Suprapubic skin (tissue), 4 donors: Measurements from ENCODE around the gene CYP1A1. TPM values are rescaled to one million over a fixed set of nuclear protein-coding genes. Genes with fewer than 3 reads are reported as not detected.

Experiments used
- DNase-seq, 2 donors: peaks; one replicate each; pipeline ENCODE4 v3.0.0-alpha.2; 2019; ENCODE audit warnings: low spot score in 2 of 2
- H3K27ac ChIP-seq: fragments of 200-600 bp; sonication (generic); one replicate; pipeline ENCODE4 v1.5.1; 2019
- H3K27me3 ChIP-seq: fragments of 200-600 bp; sonication (generic); one replicate; pipeline ENCODE4 v1.5.1; 2019
- H3K36me3 ChIP-seq: fragments of 200-600 bp; sonication (generic); one replicate; pipeline ENCODE4 v1.5.1; 2019
- H3K4me1 ChIP-seq: fragments of 200-600 bp; sonication (generic); one replicate; pipeline ENCODE4 v1.5.1; 2019
- H3K4me3 ChIP-seq: fragments of 200-600 bp; sonication (generic); one replicate; pipeline ENCODE4 v1.5.1; 2019; ENCODE audit warnings: mild to moderate bottlenecking
- H3K9me3 ChIP-seq: fragments of 200-600 bp; sonication (generic); one replicate; pipeline ENCODE4 v1.5.1; 2019
- EP300 ChIP-seq: sonication (generic); formaldehyde crosslinking; IDR thresholded peaks from one replicate; pipeline ENCODE4 v1.6.1; 2017; ENCODE audit warnings: antibody characterized with exemption
- POLR2A ChIP-seq, 2 donors: fragments of 450-650 bp; IDR thresholded peaks; one replicate each; pipeline ENCODE4 v1.6.1; 2017; ENCODE audit warnings: antibody characterized with exemption in 2 of 2, mild to moderate bottlenecking in 2 of 2, moderate library complexity in 2 of 2
- POLR2AphosphoS5 ChIP-seq, 3 donors: sonication (generic); formaldehyde crosslinking; IDR thresholded peaks; one replicate each; pipeline ENCODE4 v1.6.1; 2017; ENCODE audit warnings: antibody characterized with exemption in 3 of 3
- WGBS: methylation state at CpG from one replicate; pipeline ENCODE4 v1.1.5; 2018; 5-methylcytosine and 5-hydroxymethylcytosine counted together
- total RNA-seq, 4 donors: library from RNA; depleted of rRNA; stranded (reverse); fragments of >200 nt; gene quantifications; one replicate each; pipeline ENCODE4 v1.1.0, GENCODE V29; 2016
- TF ChIP-seq, protein P1 (sequence below), 2 donors: fragments of 200-600 bp in 1 of 2; fragments of 450-650 bp in 1 of 2; sonication (generic) in 1 of 2; IDR thresholded peaks; one replicate each; pipeline ENCODE4 v1.5.1; 2016 to 2019; ENCODE audit warnings: antibody characterized with exemption in 2 of 2, mild to moderate bottlenecking in 1 of 2, moderate library complexity in 1 of 2

The CYP1A1 gene
- total RNA-seq, 4 donors from 2014 or later = 0.64 to 6.0 (median 2.8) TPM

DNA sequence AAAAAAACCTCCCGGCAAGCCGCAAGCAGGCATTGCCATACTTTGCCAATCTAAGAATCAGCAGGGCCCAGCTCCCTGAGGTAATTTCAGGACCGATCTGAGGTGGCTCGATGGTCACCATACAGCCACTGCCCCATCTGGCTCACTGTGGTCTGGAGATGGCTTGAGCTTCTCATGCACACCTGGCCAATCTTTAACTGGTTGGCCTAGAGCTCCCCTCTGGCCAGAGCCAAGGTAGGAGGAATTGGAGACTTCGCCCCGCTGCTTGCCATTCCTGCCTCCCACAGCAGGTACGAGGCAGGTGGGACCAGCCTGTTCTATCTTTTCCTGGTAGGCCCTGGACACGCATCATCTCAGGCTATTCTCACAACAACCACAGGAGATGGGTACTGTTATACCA is 33.4 kb upstream of the CYP1A1 start:
- H3K27me3 ChIP-seq = peaks cover 7% of the 10 kb centered on the region
- no peaks in the 10 kb centered on the region for H3K36me3 ChIP-seq
- 92% methylated on average over 8 of the region's 8 CpGs for WGBS
- H3K4me3 ChIP-seq = no peak overlapping the region
- H3K27ac ChIP-seq = no peak overlapping the region
- no peak for DNase-seq
- peaks cover 8% of the 10 kb centered on the region for H3K4me1 ChIP-seq
- TF ChIP-seq POLR2AphosphoS5 (IDR thresholded peaks at IDR 0.05) (no peak), EP300 (no peak), POLR2A (IDR thresholded peaks at IDR 0.05) (no peak)
- TF ChIP-seq, protein P1, sequence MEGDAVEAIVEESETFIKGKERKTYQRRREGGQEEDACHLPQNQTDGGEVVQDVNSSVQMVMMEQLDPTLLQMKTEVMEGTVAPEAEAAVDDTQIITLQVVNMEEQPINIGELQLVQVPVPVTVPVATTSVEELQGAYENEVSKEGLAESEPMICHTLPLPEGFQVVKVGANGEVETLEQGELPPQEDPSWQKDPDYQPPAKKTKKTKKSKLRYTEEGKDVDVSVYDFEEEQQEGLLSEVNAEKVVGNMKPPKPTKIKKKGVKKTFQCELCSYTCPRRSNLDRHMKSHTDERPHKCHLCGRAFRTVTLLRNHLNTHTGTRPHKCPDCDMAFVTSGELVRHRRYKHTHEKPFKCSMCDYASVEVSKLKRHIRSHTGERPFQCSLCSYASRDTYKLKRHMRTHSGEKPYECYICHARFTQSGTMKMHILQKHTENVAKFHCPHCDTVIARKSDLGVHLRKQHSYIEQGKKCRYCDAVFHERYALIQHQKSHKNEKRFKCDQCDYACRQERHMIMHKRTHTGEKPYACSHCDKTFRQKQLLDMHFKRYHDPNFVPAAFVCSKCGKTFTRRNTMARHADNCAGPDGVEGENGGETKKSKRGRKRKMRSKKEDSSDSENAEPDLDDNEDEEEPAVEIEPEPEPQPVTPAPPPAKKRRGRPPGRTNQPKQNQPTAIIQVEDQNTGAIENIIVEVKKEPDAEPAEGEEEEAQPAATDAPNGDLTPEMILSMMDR (IDR thresholded peaks at IDR 0.05) = no peak
- no peaks in the 10 kb centered on the region for H3K9me3 ChIP-seq

DNA sequence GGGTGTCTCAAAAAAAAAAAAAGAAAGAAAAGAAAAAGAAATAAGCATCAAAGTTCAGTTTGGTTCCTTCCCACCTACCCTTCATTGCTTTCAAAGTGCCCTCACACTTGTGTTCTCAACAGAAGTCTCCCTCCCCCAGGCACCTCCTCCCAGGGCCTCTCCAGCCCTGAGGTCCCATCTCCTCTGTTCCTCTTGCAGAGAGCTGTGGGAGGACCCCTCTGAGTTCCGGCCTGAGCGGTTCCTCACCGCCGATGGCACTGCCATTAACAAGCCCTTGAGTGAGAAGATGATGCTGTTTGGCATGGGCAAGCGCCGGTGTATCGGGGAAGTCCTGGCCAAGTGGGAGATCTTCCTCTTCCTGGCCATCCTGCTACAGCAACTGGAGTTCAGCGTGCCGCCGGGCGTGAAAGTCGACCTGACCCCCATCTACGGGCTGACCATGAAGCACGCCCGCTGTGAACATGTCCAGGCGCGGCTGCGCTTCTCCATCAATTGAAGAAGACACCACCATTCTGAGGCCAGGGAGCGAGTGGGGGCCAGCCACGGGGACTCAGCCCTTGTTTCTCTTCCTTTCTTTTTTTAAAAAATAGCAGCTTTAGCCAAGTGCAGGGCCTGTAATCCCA is 29.4 kb upstream of the CYP1A1 start:
- H3K36me3 ChIP-seq = no peaks in the 10 kb centered on the region
- H3K9me3 ChIP-seq = no peaks in the 10 kb centered on the region
- H3K27me3 ChIP-seq = peaks cover 10% of the 10 kb centered on the region
- H3K4me1 ChIP-seq = no peaks in the 10 kb centered on the region
- no peak for DNase-seq
- H3K27ac ChIP-seq = no peak overlapping the region
- no peak overlapping the region for H3K4me3 ChIP-seq
- 76% methylated on average over 13 of the region's 20 CpGs for WGBS
- TF ChIP-seq, protein P1 (IDR thresholded peaks at IDR 0.05) = no peak
- TF ChIP-seq POLR2AphosphoS5 (IDR thresholded peaks at IDR 0.05) (no peak), POLR2A (IDR thresholded peaks at IDR 0.05) (no peak), EP300 (no peak)

DNA sequence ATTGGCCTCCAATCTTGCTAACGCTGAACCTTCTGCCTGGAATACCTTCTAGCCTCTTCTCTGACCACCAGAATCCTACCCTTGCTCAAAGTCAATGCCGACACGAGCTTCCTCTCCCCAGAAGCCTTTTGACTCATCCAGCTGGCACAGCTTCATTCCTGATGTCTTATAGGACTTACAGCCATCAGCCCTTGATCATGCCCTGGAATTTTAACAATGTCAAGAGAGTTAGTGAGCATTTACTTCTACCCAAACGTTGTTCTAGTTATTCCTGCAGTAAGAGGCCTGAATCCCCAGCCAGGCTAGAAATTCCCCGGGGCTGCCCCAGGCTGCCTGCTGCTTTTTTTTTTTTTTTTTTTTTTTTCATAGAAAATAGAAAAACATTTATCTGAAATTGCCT is 27.2 kb upstream of the CYP1A1 start:
- no peak overlapping the region for H3K4me3 ChIP-seq
- no peaks in the 10 kb centered on the region for H3K36me3 ChIP-seq
- no peak for DNase-seq
- H3K9me3 ChIP-seq = no peaks in the 10 kb centered on the region
- H3K27ac ChIP-seq = no peak overlapping the region
- peaks cover 10% of the 10 kb centered on the region for H3K27me3 ChIP-seq
- WGBS = 31% methylated on average over 5 of the region's 5 CpGs
- H3K4me1 ChIP-seq = no peaks in the 10 kb centered on the region
- TF ChIP-seq EP300 (no peak), POLR2AphosphoS5 (IDR thresholded peaks at IDR 0.05) (no peak), POLR2A (IDR thresholded peaks at IDR 0.05) (no peak)
- TF ChIP-seq, protein P1 (IDR thresholded peaks at IDR 0.05) = no peak

GRCh38 chr15:74752011-74752410 is 26.7 kb upstream of the CYP1A1 start:
- TF ChIP-seq, protein P1 (IDR thresholded peaks at IDR 0.05) = no peak
- TF ChIP-seq POLR2AphosphoS5 (IDR thresholded peaks at IDR 0.05) (no peak), EP300 (no peak), POLR2A (IDR thresholded peaks at IDR 0.05) (no peak)
- Histone ChIP-seq H3K27me3 (peaks cover 10% of the 10 kb centered on the region), H3K9me3 (no peaks in the 10 kb centered on the region), H3K36me3 (no peaks in the 10 kb centered on the region), H3K27ac (no peak overlapping the region), H3K4me1 (no peaks in the 10 kb centered on the region), H3K4me3 (no peak overlapping the region)
- DNase-seq = no peak
- WGBS = 81% methylated on average over 8 of the region's 8 CpGs

GRCh38 chr15:74750751-74751150 is 25.4 kb upstream of the CYP1A1 start:
- no peak overlapping the region for H3K4me3 ChIP-seq
- 54% methylated on average over 2 of the region's 2 CpGs for WGBS
- H3K27ac ChIP-seq = no peak overlapping the region
- H3K9me3 ChIP-seq = no peaks in the 10 kb centered on the region
- peaks cover 10% of the 10 kb centered on the region for H3K27me3 ChIP-seq
- DNase-seq = no peak
- H3K4me1 ChIP-seq = no peaks in the 10 kb centered on the region
- H3K36me3 ChIP-seq = no peaks in the 10 kb centered on the region
- TF ChIP-seq POLR2A (IDR thresholded peaks at IDR 0.05) (no peak), EP300 (no peak), POLR2AphosphoS5 (IDR thresholded peaks at IDR 0.05) (no peak)
- TF ChIP-seq, protein P1 (IDR thresholded peaks at IDR 0.05) = no peak
